ENCODE results near the gene GFRA1.

GFRA1 gene

GRCh38 chr10:116156819-116157218 is 116.2 kb downstream of the GFRA1 start:
- DNase-seq = no peak

- DNase-seq = no peak
Measured at GRCh38 chr10:116155191-116155590, 117.8 kb downstream of the GFRA1 start.

GRCh38 chr10:116154651-116155050 is 118.4 kb downstream of the GFRA1 start:
- no peak for DNase-seq

- DNase-seq = no peak
Measured at GRCh38 chr10:116151076-116151475, 121.9 kb downstream of the GFRA1 start.

- no peak for DNase-seq
Measured at GRCh38 chr10:116150606-116151005, 122.4 kb downstream of the GFRA1 start.

GRCh38 chr10:116147147-116147905 is 125.7 kb downstream of the GFRA1 start:
- no peak for DNase-seq

GRCh38 chr10:116146372-116147140 is 126.5 kb downstream of the GFRA1 start:
- no peak for DNase-seq

- DNase-seq = no peak
Measured at GRCh38 chr10:116143673-116144222, 129.3 kb downstream of the GFRA1 start.

- no peak for DNase-seq
Measured at GRCh38 chr10:116141855-116142254, 131.2 kb downstream of the GFRA1 start.

GRCh38 chr10:116141246-116141645 is 131.8 kb downstream of the GFRA1 start:
- no peak for DNase-seq

- DNase-seq = no peak
Measured at GRCh38 chr10:116139886-116140285, 133.1 kb downstream of the GFRA1 start.

- DNase-seq = no peak
Measured at GRCh38 chr10:116138897-116139296, 134.1 kb downstream of the GFRA1 start.

- DNase-seq = no peak
Measured at GRCh38 chr10:116136261-116136660, 136.7 kb downstream of the GFRA1 start.

- DNase-seq = no peak
Measured at GRCh38 chr10:116134322-116134721, 138.7 kb downstream of the GFRA1 start.

GRCh38 chr10:116133634-116134033 is 139.4 kb downstream of the GFRA1 start:
- DNase-seq = no peak

GRCh38 chr10:116132780-116133399 is 140.1 kb downstream of the GFRA1 start:
- DNase-seq = no peak

GRCh38 chr10:116130006-116130405 is 143.0 kb downstream of the GFRA1 start:
- no peak for DNase-seq

GRCh38 chr10:116126954-116127695 is 145.9 kb downstream of the GFRA1 start:
- DNase-seq = no peak

GRCh38 chr10:116126239-116126638 is 146.8 kb downstream of the GFRA1 start:
- no peak for DNase-seq

GRCh38 chr10:116125180-116125579 is 147.8 kb downstream of the GFRA1 start:
- DNase-seq = no peak

- no peak for DNase-seq
Measured at GRCh38 chr10:116124777-116125176, 148.2 kb downstream of the GFRA1 start.

GRCh38 chr10:116122664-116123063 is 150.3 kb downstream of the GFRA1 start:
- DNase-seq = no peak
